ENCODE measurements around the gene FGR.
"Not testable (repeated sequence)": the region's sequence is repeated elsewhere in the genome, so short reads cannot be mapped to it uniquely, and the experiment has no call there.

FGR gene

GRCh38 chr1:27635396-27636142 is 584 bp upstream of the FGR start:
- no peak for DNase-seq (ENCODE audit: low read depth in 3 of 3)

GRCh38 chr1:27634177-27634984 is 604 bp downstream of the FGR start:
- no peak for DNase-seq (ENCODE audit: low read depth in 3 of 3)

- DNase-seq (ENCODE audit: low read depth in 3 of 3), result no peak
Observed at GRCh38 chr1:27633640-27634176, 1.3 kb downstream of the FGR start.

- no peak for DNase-seq (ENCODE audit: low read depth in 3 of 3)
Observed at GRCh38 chr1:27633298-27633610, 1.7 kb downstream of the FGR start.

- peak in 1 of 3 donors; percentile 69 for DNase-seq (ENCODE audit: low read depth in 3 of 3)
Observed at GRCh38 chr1:27632387-27633297, 2.3 kb downstream of the FGR start.

- no peak for DNase-seq (ENCODE audit: low read depth in 3 of 3)
Observed at GRCh38 chr1:27630859-27631491, 4.0 kb downstream of the FGR start.

GRCh38 chr1:27628712-27629111 is 6.3 kb downstream of the FGR start:
- no peak for DNase-seq (ENCODE audit: low read depth in 3 of 3)

GRCh38 chr1:27627733-27628132 is 7.3 kb downstream of the FGR start:
- DNase-seq (ENCODE audit: low read depth in 3 of 3), result not testable (repeated sequence)

GRCh38 chr1:27627061-27627460 is 7.9 kb downstream of the FGR start:
- DNase-seq (ENCODE audit: low read depth in 3 of 3), result no peak

- no peak for DNase-seq (ENCODE audit: low read depth in 3 of 3)
Observed at GRCh38 chr1:27626031-27626935, 8.7 kb downstream of the FGR start.

- no peak for DNase-seq (ENCODE audit: low read depth in 3 of 3)
Observed at GRCh38 chr1:27624467-27625178, 10.4 kb downstream of the FGR start.

- DNase-seq (ENCODE audit: low read depth in 3 of 3), result no peak
Observed at GRCh38 chr1:27623327-27624212, 11.4 kb downstream of the FGR start.

GRCh38 chr1:27622828-27623227 is 12.2 kb downstream of the FGR start:
- no peak for DNase-seq (ENCODE audit: low read depth in 3 of 3)

- no peak for DNase-seq (ENCODE audit: low read depth in 3 of 3)
Observed at GRCh38 chr1:27621051-27621920, 13.7 kb downstream of the FGR start.

- not testable (repeated sequence) for DNase-seq (ENCODE audit: low read depth in 3 of 3)
Observed at GRCh38 chr1:27619782-27620438, 15.1 kb downstream of the FGR start.

GRCh38 chr1:27618341-27619082 is 16.5 kb downstream of the FGR start:
- DNase-seq (ENCODE audit: low read depth in 3 of 3), result no peak
